Upper lobe of left lung (tissue), 4 donors: ENCODE data around the gene EIF3F.

Experiments
- POLR2AphosphoS5 ChIP-seq, 2 donors: sonication (generic); formaldehyde crosslinking; IDR thresholded peaks; one replicate each; pipeline ENCODE4 v1.5.1; 2017; ENCODE audit warnings: antibody characterized with exemption in 2 of 2
- TF ChIP-seq, protein P1 (sequence below), 6 experiments: fragments of 450-650 bp in 4 of 6; fragments of 200-600 bp in 2 of 6; sonication (generic) in 2 of 6; IDR thresholded peaks; one replicate each; pipeline ENCODE4 v1.5.1; 2016 to 2019; ENCODE audit warnings: antibody characterized with exemption in 6 of 6

DNA sequence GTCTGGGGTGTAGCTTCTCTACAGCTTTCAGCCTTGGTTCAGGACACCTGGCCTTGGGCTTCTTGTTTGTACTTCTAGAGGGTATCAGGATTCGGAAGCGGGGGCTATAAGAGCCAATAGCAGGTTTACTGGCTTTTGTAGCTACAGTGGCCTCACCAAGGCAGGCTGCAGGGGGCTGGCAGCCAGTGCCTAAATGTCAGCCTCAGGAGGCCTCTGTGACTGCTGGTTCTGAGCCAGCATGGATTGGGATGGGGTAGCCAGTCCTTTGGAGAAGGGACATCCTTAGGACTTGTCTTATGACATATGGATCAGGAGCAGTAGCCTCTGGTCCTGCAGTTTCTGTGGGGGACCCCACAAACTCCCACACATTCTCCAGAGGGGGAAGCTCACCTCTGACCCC, 29.9 kb downstream of the EIF3F start:
- TF ChIP-seq, protein P1, sequence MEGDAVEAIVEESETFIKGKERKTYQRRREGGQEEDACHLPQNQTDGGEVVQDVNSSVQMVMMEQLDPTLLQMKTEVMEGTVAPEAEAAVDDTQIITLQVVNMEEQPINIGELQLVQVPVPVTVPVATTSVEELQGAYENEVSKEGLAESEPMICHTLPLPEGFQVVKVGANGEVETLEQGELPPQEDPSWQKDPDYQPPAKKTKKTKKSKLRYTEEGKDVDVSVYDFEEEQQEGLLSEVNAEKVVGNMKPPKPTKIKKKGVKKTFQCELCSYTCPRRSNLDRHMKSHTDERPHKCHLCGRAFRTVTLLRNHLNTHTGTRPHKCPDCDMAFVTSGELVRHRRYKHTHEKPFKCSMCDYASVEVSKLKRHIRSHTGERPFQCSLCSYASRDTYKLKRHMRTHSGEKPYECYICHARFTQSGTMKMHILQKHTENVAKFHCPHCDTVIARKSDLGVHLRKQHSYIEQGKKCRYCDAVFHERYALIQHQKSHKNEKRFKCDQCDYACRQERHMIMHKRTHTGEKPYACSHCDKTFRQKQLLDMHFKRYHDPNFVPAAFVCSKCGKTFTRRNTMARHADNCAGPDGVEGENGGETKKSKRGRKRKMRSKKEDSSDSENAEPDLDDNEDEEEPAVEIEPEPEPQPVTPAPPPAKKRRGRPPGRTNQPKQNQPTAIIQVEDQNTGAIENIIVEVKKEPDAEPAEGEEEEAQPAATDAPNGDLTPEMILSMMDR (IDR thresholded peaks at IDR 0.05) = no peak
- no peak for TF ChIP-seq POLR2AphosphoS5 (IDR thresholded peaks at IDR 0.05)
